Measurements from ENCODE around the gene POLR3H.

The POLR3H gene

GRCh38 chr22:41524809-41525449 lies 19.3 kb downstream of the POLR3H start:
- TF ChIP-seq, protein P1, sequence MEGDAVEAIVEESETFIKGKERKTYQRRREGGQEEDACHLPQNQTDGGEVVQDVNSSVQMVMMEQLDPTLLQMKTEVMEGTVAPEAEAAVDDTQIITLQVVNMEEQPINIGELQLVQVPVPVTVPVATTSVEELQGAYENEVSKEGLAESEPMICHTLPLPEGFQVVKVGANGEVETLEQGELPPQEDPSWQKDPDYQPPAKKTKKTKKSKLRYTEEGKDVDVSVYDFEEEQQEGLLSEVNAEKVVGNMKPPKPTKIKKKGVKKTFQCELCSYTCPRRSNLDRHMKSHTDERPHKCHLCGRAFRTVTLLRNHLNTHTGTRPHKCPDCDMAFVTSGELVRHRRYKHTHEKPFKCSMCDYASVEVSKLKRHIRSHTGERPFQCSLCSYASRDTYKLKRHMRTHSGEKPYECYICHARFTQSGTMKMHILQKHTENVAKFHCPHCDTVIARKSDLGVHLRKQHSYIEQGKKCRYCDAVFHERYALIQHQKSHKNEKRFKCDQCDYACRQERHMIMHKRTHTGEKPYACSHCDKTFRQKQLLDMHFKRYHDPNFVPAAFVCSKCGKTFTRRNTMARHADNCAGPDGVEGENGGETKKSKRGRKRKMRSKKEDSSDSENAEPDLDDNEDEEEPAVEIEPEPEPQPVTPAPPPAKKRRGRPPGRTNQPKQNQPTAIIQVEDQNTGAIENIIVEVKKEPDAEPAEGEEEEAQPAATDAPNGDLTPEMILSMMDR (IDR thresholded peaks at IDR 0.05) = no peak

- TF ChIP-seq, protein P1 (IDR thresholded peaks at IDR 0.05) = no peak
Observed at GRCh38 chr22:41524251-41524661, 20.0 kb downstream of the POLR3H start.

DNA sequence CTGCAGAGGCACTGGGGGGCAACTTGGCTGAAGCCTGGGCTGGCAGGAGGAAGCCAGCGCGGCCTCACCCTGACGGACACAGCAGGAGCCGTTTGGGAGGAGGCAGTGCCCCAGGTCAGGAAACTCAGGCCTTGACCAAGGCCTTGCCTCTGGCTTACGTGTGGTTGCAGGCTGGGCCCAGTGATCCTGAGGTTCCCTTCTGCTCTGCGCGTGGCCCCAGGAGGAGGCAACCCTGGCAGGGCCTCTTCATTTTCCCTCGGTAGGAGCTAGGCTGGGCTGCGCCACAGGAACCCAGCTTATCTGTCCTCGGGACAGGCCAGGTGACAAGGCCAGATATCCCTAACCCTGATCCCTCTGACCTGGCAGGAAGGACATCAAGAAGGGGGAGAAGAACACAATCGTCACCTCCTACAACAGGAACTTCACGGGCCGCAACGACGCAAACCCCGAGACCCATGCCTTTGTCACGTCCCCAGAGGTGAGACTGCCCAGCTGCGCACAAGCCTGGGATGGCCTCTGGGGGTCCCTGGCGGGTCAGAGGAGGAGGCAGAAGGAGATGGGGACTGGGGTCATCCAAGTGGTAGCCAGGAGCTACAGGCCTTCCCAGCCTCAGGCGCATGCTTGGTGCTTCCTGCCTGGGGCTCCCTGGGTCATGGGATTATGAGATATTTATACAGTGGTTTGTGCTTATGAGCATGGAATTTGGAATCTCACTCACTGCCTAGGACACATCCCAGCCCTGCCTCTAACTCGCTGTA lies 20.6 kb downstream of the POLR3H start:
- TF ChIP-seq, protein P1 (IDR thresholded peaks at IDR 0.05) = no peak

- TF ChIP-seq, protein P1 (IDR thresholded peaks at IDR 0.05) = no peak
Observed at GRCh38 chr22:41522813-41523212, 21.5 kb downstream of the POLR3H start.

GRCh38 chr22:41521126-41521525 lies 23.1 kb downstream of the POLR3H start:
- TF ChIP-seq, protein P1 (IDR thresholded peaks at IDR 0.05) = no peak

DNA sequence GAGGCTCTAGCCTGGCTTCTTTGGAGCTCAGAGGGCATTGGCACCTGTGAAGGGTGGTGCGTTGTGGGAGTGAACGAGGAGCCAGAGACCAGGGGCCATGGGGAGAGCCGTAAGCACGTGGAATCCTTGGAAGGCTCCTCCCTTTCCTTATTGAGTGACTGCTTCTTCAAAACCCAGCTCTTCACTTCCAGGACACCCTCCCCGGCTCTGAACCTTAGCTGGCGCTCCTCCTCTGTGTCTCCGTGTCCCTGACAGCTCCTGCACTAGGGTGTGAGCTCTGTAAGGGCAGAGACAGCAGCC lies 26.3 kb downstream of the POLR3H start:
- TF ChIP-seq, protein P1 (IDR thresholded peaks at IDR 0.05) = peak; percentile 37

DNA sequence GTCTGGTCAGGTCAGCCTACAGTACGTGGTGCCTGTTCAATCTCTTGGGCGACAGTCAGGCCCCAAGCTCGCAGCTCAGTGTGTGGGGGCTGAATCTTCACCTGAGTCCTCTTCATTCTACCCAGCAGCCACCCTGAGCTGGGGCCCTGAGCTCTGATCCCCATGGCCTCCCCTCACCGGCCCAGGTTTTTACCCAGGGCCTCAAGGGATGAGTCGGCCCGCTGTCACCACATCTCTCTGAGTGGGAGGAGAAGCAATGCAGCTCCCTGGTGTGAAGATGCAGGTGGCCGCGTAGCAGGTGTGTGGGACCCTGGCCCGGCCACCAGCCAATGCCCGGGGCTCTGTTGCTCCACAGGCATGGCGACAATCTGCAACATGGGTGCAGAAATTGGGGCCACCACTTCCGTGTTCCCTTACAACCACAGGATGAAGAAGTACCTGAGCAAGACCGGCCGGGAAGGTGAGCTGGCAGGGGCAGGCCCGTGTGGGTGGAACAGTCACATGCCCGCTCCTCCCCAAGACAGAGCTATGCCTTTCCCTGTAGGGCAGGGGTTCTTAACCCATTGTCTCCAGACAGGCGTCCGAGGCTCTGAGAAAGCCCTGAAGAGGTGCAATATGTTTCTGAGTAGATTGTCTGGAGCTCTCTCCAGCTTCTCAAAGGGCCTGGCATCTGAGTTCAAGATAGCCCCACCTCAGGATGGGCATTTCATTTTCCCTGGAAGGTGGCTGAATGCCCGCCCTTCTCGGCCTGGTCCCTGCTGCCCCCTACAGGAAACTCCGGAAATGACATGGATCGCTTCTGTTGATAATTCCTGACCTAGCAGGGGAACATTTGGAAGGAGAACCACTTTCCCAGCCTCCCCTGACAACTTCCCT lies 26.9 kb downstream of the POLR3H start:
- TF ChIP-seq, protein P1 (IDR thresholded peaks at IDR 0.05) = peak; percentile 84

All from LNCAP (cell line).